ENCODE data around the gene OSBP2. TPM values are rescaled to one million over a fixed set of nuclear protein-coding genes. Genes with fewer than 3 reads are reported as not detected.

OSBP2 gene
- total and polyA plus RNA-seq, 2 experiments from 2014 or later = 2.1 to 2.9 TPM

GRCh38 chr22:30856741-30857502, 162.2 kb downstream of the OSBP2 start (continued):
- TF ChIP-seq ZNF114 (CRISPR knock-in tag; IDR thresholded peaks at IDR 0.05) = no peak
- no peak for TF ChIP-seq CREB1 (CRISPR knock-in tag; IDR thresholded peaks at IDR 0.05; ENCODE audit: low read depth)
- TF ChIP-seq, protein P1, sequence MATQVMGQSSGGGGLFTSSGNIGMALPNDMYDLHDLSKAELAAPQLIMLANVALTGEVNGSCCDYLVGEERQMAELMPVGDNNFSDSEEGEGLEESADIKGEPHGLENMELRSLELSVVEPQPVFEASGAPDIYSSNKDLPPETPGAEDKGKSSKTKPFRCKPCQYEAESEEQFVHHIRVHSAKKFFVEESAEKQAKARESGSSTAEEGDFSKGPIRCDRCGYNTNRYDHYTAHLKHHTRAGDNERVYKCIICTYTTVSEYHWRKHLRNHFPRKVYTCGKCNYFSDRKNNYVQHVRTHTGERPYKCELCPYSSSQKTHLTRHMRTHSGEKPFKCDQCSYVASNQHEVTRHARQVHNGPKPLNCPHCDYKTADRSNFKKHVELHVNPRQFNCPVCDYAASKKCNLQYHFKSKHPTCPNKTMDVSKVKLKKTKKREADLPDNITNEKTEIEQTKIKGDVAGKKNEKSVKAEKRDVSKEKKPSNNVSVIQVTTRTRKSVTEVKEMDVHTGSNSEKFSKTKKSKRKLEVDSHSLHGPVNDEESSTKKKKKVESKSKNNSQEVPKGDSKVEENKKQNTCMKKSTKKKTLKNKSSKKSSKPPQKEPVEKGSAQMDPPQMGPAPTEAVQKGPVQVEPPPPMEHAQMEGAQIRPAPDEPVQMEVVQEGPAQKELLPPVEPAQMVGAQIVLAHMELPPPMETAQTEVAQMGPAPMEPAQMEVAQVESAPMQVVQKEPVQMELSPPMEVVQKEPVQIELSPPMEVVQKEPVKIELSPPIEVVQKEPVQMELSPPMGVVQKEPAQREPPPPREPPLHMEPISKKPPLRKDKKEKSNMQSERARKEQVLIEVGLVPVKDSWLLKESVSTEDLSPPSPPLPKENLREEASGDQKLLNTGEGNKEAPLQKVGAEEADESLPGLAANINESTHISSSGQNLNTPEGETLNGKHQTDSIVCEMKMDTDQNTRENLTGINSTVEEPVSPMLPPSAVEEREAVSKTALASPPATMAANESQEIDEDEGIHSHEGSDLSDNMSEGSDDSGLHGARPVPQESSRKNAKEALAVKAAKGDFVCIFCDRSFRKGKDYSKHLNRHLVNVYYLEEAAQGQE (IDR thresholded peaks at IDR 0.05; ENCODE audit: unreplicated experiment) = no peak
- no peak for TF ChIP-seq ETS1 (IDR thresholded peaks at IDR 0.05)
- TF ChIP-seq, protein P2, sequence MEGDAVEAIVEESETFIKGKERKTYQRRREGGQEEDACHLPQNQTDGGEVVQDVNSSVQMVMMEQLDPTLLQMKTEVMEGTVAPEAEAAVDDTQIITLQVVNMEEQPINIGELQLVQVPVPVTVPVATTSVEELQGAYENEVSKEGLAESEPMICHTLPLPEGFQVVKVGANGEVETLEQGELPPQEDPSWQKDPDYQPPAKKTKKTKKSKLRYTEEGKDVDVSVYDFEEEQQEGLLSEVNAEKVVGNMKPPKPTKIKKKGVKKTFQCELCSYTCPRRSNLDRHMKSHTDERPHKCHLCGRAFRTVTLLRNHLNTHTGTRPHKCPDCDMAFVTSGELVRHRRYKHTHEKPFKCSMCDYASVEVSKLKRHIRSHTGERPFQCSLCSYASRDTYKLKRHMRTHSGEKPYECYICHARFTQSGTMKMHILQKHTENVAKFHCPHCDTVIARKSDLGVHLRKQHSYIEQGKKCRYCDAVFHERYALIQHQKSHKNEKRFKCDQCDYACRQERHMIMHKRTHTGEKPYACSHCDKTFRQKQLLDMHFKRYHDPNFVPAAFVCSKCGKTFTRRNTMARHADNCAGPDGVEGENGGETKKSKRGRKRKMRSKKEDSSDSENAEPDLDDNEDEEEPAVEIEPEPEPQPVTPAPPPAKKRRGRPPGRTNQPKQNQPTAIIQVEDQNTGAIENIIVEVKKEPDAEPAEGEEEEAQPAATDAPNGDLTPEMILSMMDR (conservative IDR thresholded peaks at IDR 0.05; ENCODE audit: low read depth in 2 of 2) = no peak

- no peak for DNase-seq (ENCODE audit: low spot score)
- H3K27me3 Mint-ChIP-seq (ENCODE audit: insufficient read depth, low read depth, poor library complexity) = peaks cover 6% of the 10 kb centered on the region
- Histone ChIP-seq H3K27me3 (ENCODE audit: insufficient read depth) (no peaks in the 10 kb centered on the region), H3K4me1 (ENCODE audit: insufficient read depth) (no peaks in the 10 kb centered on the region), H3F3A (replicated peaks; ENCODE audit: low read depth) (no peaks in the 10 kb centered on the region), H3K4me2 (no peak overlapping the region), H2AFZ (no peak overlapping the region), H3K79me2 (replicated peaks; ENCODE audit: insufficient read depth) (no peaks in the 10 kb centered on the region), H3K36me3 (ENCODE audit: insufficient read depth) (no peaks in the 10 kb centered on the region), H3K27ac (ENCODE audit: low read depth) (no peak overlapping the region), H4K20me1 (replicated peaks; ENCODE audit: insufficient read depth) (no peaks in the 10 kb centered on the region), H3K9me2 (ENCODE audit: insufficient read depth) (no peaks in the 10 kb centered on the region), H3K4me3 (no peak overlapping the region)
- no peak overlapping the region for H3K4me3 Mint-ChIP-seq
- no peaks in the 10 kb centered on the region for H3K4me1 Mint-ChIP-seq
- no peaks in the 10 kb centered on the region for H3K36me3 Mint-ChIP-seq (ENCODE audit: low read depth)
- H3K27ac Mint-ChIP-seq = no peak overlapping the region
- ATAC-seq = no peak
- H3K9me3 Mint-ChIP-seq = no peaks in the 10 kb centered on the region; the same call in 2 of the 3 replicates
- TF ChIP-seq STAT1 (IDR thresholded peaks at IDR 0.05; ENCODE audit: unreplicated experiment) (no peak), ZNF331 (CRISPR knock-in tag; IDR thresholded peaks at IDR 0.05; ENCODE audit: low read depth) (no peak)
- TF ChIP-seq, protein P1 (IDR thresholded peaks at IDR 0.05; ENCODE audit: unreplicated experiment) = no peak
Measured at GRCh38 chr22:30857791-30858190, 163.1 kb downstream of the OSBP2 start.
